A549 (cell line): ENCODE data around the gene WDR82. TPM values are rescaled to one million over a fixed set of nuclear protein-coding genes. Genes with fewer than 3 reads are reported as not detected.

Source experiments
- ATAC-seq, 2 experiments: fragments of 200-7000 bp in 1 of 2; fragments of >200 bp in 1 of 2; cut with Nextera tagmentation in 1 of 2; cut with Tn5 transposase in 1 of 2; 3 replicates each; pipeline versions ENCODE4 v1.8.0 to v1.9.1; 2018 to 2020; ENCODE audit warnings: mild to moderate bottlenecking in 1 of 2, moderate library complexity in 1 of 2
- CTCF ChIA-PET: fragments of 300-600 bp; sonication (Branson Sonifier 250); formaldehyde crosslinking; extraction: SDS; loops from one replicate; lab custom pipeline; 2021; ENCODE audit warnings: antibody characterized with exemption, inconsistent platforms; lab: Yijun Ruan, JAX
- POLR2A ChIA-PET: fragments of 350-600 bp; formaldehyde crosslinking; extraction: SDS; loops from one replicate; lab custom pipeline; 2021; ENCODE audit warnings: antibody characterized with exemption, inconsistent platforms; lab: Yijun Ruan, JAX
- DNase-seq, 2 experiments: peaks; one replicate each; pipeline versions ENCODE4 v3.0.0 to v3.0.0-alpha.2; 2011 to 2016; ENCODE audit warnings: low read depth in 1 of 2, low spot score in 1 of 2
- FAIRE-seq: peaks from 2 replicates; lab custom pipeline; 2011; peaks lifted over from hg19 to GRCh38; lab: Jason Lieb, UNC
- H3K27ac ChIP-seq, 2 experiments: fragments of >200 bp; sonication (Bioruptor Twin); formaldehyde crosslinking; 3 replicates each; pipeline ENCODE4 v1.5.1; 2016 to 2017
- H3K4me1 ChIP-seq: fragments of >200 bp; sonication (Bioruptor Twin); formaldehyde crosslinking; 3 replicates; pipeline ENCODE4 v1.6.1; 2016
- H3K4me2 ChIP-seq: fragments of >200 bp; sonication (Bioruptor Twin); formaldehyde crosslinking; 3 replicates; pipeline ENCODE4 v1.6.1; 2016
- H3K4me3 ChIP-seq: fragments of >200 bp; sonication (Bioruptor Twin); formaldehyde crosslinking; 3 replicates; pipeline ENCODE4 v1.5.1; 2016
- H3K9me3 ChIP-seq: fragments of >200 bp; sonication (Bioruptor Twin); formaldehyde crosslinking; 3 replicates; pipeline ENCODE4 v1.6.1; 2016
- CHD4 ChIP-seq: fragments of 200-600 bp; sonication (generic); IDR thresholded peaks from 2 replicates; pipeline ENCODE4 v1.6.1; 2016; ENCODE audit warnings: antibody characterized with exemption, mild to moderate bottlenecking, borderline replicate concordance
- CTCF ChIP-seq: fragments of >200 bp; sonication (Bioruptor Twin); formaldehyde crosslinking; IDR thresholded peaks from 3 replicates; pipeline ENCODE4 v1.5.1; 2016
- EHF ChIP-seq: fragments of 250-450 bp; sonication (Bioruptor Pico); IDR thresholded peaks from 2 replicates; pipeline ENCODE4 v1.5.0; 2020; ENCODE audit warnings: mild to moderate bottlenecking
- FOSL2 ChIP-seq, 2 experiments: fragments of 450-650 bp in 1 of 2; fragments of >200 bp in 1 of 2; sonication (Bioruptor Twin) in 1 of 2; formaldehyde crosslinking; IDR thresholded peaks; 2 replicates each; pipeline versions ENCODE4 v1.5.0 to v1.6.1; 2016 to 2020; ENCODE audit warnings: mild to moderate bottlenecking in 1 of 2, moderate library complexity in 1 of 2
- HEYL ChIP-seq: fragments of 250-450 bp; sonication (Bioruptor Pico); IDR thresholded peaks from 2 replicates; pipeline ENCODE4 v1.8.0; 2021; ENCODE audit warnings: mild to moderate bottlenecking, moderate library complexity
- KDM5A ChIP-seq: fragments of 200-600 bp; sonication (generic); IDR thresholded peaks from 2 replicates; pipeline ENCODE4 v1.6.1; 2016; ENCODE audit warnings: antibody characterized with exemption, mild to moderate bottlenecking
- MAZ ChIP-seq: fragments of 150-350 bp; IDR thresholded peaks from 2 replicates; pipeline ENCODE4 v1.6.1; 2014; ENCODE audit warnings: antibody characterized with exemption, low read depth, low read length, borderline replicate concordance
- NFE2L2 ChIP-seq: fragments of 150-350 bp; conservative IDR thresholded peaks from 2 replicates; pipeline ENCODE4 v1.6.1; 2014; ENCODE audit warnings: low read length
- RAD21 ChIP-seq, 2 experiments: fragments of >200 bp in 1 of 2; sonication (Bioruptor Twin) in 1 of 2; formaldehyde crosslinking in 1 of 2; IDR thresholded peaks in 1 of 2; conservative IDR thresholded peaks in 1 of 2; 2 replicates in 1 of 2; 3 replicates in 1 of 2; pipeline ENCODE4 v1.6.1; 2012 to 2018; ENCODE audit warnings: inconsistent platforms in 1 of 2
- SMC3 ChIP-seq: fragments of >200 bp; sonication (Bioruptor Twin); formaldehyde crosslinking; IDR thresholded peaks from 3 replicates; pipeline ENCODE4 v1.6.1; 2018; ENCODE audit warnings: inconsistent platforms
- TFCP2L1 ChIP-seq: fragments of 250-450 bp; sonication (Bioruptor Pico); IDR thresholded peaks from 2 replicates; pipeline ENCODE4 v1.5.0; 2021; ENCODE audit warnings: mild to moderate bottlenecking
- USF2 ChIP-seq: fragments of 450-650 bp; IDR thresholded peaks from 2 replicates; pipeline ENCODE4 v1.6.1; 2014; ENCODE audit warnings: antibody characterized with exemption
- ZFP36 ChIP-seq: fragments of 450-650 bp; IDR thresholded peaks from 2 replicates; pipeline ENCODE4 v1.6.1; 2014; ENCODE audit warnings: borderline replicate concordance; ENCODE audit not compliant: partially characterized antibody
- WGBS: methylation state at CpG from one replicate; pipeline ENCODE4 v1.1.6; 2017; ENCODE audit errors: missing lambda C conversion rate; 5-methylcytosine and 5-hydroxymethylcytosine counted together
- polyA plus RNA-seq, 4 experiments: library from polyadenylated mRNA; depleted of rRNA in 3 of 4; stranded (reverse); fragments of >200 nt; fragmentation: RNase III in 1 of 4; extraction: RNeasy Plus Mini Kit Qiagen cat#74134 plus additional on column Dnase treatment in 1 of 4; gene quantifications; 2 replicates in 3 of 4; 3 replicates in 1 of 4; pipeline ENCODE4 v1.2.3, GENCODE V29; 2011 to 2017

Gene WDR82
- polyA plus RNA-seq, 2 of the 4 experiments (the other 2 are of a cell fraction): 50.6 to 52.7 TPM

- no peak for FAIRE-seq
- TF ChIP-seq KDM5A: no peak
- TF ChIP-seq CTCF: peak; percentile 10; the same call in 1 of the 3 replicates
- TF ChIP-seq EHF (CRISPR knock-in tag): no peak
- peak in 1 of 2 experiments; percentile 33; a peak in 1 of 5 replicates for TF ChIP-seq RAD21 (conservative IDR thresholded peaks at IDR 0.05 in 1 of 2, IDR thresholded peaks at IDR 0.05 in 1 of 2)
- TF ChIP-seq, all 56 proteins: peak for 2
- CTCF ChIA-PET: interaction anchor here (0.7 to 11.4 kb wide), 22 partner anchors 8 to 256 kb away, joined by 3 to 198 read pairs (median 4); partner anchors contain the start of genes PPM1M and TLR9
- DNase-seq (no peak), ATAC-seq (no peak)
- POLR2A ChIA-PET: no interaction called here
- no peaks in the 10 kb centered on the region for H3K9me3 ChIP-seq
- no peak overlapping the region for H3K4me3 ChIP-seq
- H3K4me2 ChIP-seq: no peak overlapping the region
- H3K4me1 ChIP-seq: peaks cover 14% of the 10 kb centered on the region
- whole genome bisulfite sequencing: 88% methylated on average over 16 of the region's 28 CpGs
- H3K27ac ChIP-seq: no peak overlapping the region
These were observed 46.0 kb downstream of the WDR82 start for GRCh38 chr3:52232279-52233107.

- 77% methylated on average over 7 of the region's 34 CpGs for WGBS
These were observed 46.8 kb downstream of the WDR82 start for GRCh38 chr3:52231502-52232278.

GRCh38 chr3:52230889-52231499 lies 47.5 kb downstream of the WDR82 start:
- CTCF ChIA-PET: interaction anchor here (0.5 to 11.4 kb wide), 30 partner anchors 9 to 219 kb away, joined by 3 to 198 read pairs (median 4); partner anchors contain the start of genes PPM1M, TLR9 and WDR82
- WGBS: 83% methylated on average over 7 of the region's 16 CpGs
- FAIRE-seq: no peak

More at GRCh38 chr3:52231502-52232278, 46.8 kb downstream of the WDR82 start:
- DNase-seq: peak; percentile 40 to 62
- Histone ChIP-seq H3K4me3 (no peak overlapping the region), H3K4me2 (no peak overlapping the region), H3K27ac (no peak overlapping the region), H3K9me3 (no peaks in the 10 kb centered on the region), H3K4me1 (peaks cover 6% of the 10 kb centered on the region)
- peak; percentile 61 to 85; a peak in 5 of 6 replicates for ATAC-seq
- CTCF ChIA-PET: interaction anchor here (0.5 to 11.4 kb wide), 35 partner anchors 9 to 255 kb away, joined by 3 to 198 read pairs (median 4); partner anchors contain the start of genes PPM1M, TLR9 and WDR82
- TF ChIP-seq CTCF (peak; percentile 70), HEYL (CRISPR knock-in tag) (no peak), RAD21 (conservative IDR thresholded peaks at IDR 0.05 in 1 of 2, IDR thresholded peaks at IDR 0.05 in 1 of 2) (peak; percentile 59 to 63; a peak in 4 of 5 replicates), NFE2L2 (no peak), SMC3 (peak; percentile 61; the same call in 2 of the 3 replicates), FOSL2 (IDR thresholded peaks at IDR 0.05) (no peak), FOSL2 (CRISPR knock-in tag; IDR thresholded peaks at IDR 0.05) (no peak)
- no peak for FAIRE-seq
- POLR2A ChIA-PET: no interaction called here

More at GRCh38 chr3:52230889-52231499, 47.5 kb downstream of the WDR82 start:
- Histone ChIP-seq H3K4me1 (no peaks in the 10 kb centered on the region; the same call in 2 of the 3 replicates), H3K4me2 (no peak overlapping the region), H3K4me3 (no peak overlapping the region), H3K9me3 (no peaks in the 10 kb centered on the region)
- ATAC-seq: no peak
- POLR2A ChIA-PET: no interaction called here
- DNase-seq: no peak
- no peak for TF ChIP-seq KDM5A
- no peak for TF ChIP-seq ZFP36
- TF ChIP-seq CHD4: no peak
- TF ChIP-seq TFCP2L1 (CRISPR knock-in tag): no peak
- TF ChIP-seq MAZ: no peak
- TF ChIP-seq USF2: no peak
- TF ChIP-seq, all 56 proteins: peak for 0
- H3K27ac ChIP-seq: no peak overlapping the region
